ENCODE data around the gene FANCL. TPM values are rescaled to one million over a fixed set of nuclear protein-coding genes. Genes with fewer than 3 reads are reported as not detected.
"Not testable (repeated sequence)": the region's sequence is repeated elsewhere in the genome, so short reads cannot be mapped to it uniquely, and the experiment has no call there.

FANCL gene
- total RNA-seq, 2 donors from 2014 or later, result 12.2 to 19.5 TPM

- ATAC-seq, result no peak
- Histone ChIP-seq H3K27ac (no peak overlapping the region), H3K4me1 (no peaks in the 10 kb centered on the region), H3K36me3 (replicated peaks in 1 of 2; ENCODE audit: insufficient read depth in 1 of 2, low read depth in 2 of 2) (no peaks in the 10 kb centered on the region), H3K27me3 (no peaks in the 10 kb centered on the region), H3K4me3 (no peak overlapping the region), H3K9me3 (no peaks in the 10 kb centered on the region)
- WGBS, 2 donors, result 86 to 91% methylated on average over 4 of the region's 4 CpGs
- no peak for DNase-seq
- TF ChIP-seq POLR2A (IDR thresholded peaks at IDR 0.05), result no peak
- no peak for TF ChIP-seq CTCF (IDR thresholded peaks at IDR 0.05)
- intact Hi-C loops (cut with DNase I), result no loop called here
These were observed 27.6 kb upstream of the FANCL start for GRCh38 chr2:58268685-58269084.

GRCh38 chr2:58266211-58266610 is 25.1 kb upstream of the FANCL start:
- Histone ChIP-seq H3K27ac (no peak overlapping the region), H3K27me3 (no peaks in the 10 kb centered on the region), H3K4me3 (no peak overlapping the region), H3K36me3 (replicated peaks in 1 of 2; ENCODE audit: insufficient read depth in 1 of 2, low read depth in 2 of 2) (no peaks in the 10 kb centered on the region), H3K9me3 (no peaks in the 10 kb centered on the region), H3K4me1 (no peaks in the 10 kb centered on the region)
- 73 to 91% methylated on average over 2 of the region's 2 CpGs for WGBS, 2 donors
- DNase-seq, result no peak
- ATAC-seq, result no peak
- intact Hi-C loops (cut with DNase I), result no loop called here
- no peak for TF ChIP-seq POLR2A (IDR thresholded peaks at IDR 0.05)
- no peak for TF ChIP-seq CTCF (IDR thresholded peaks at IDR 0.05)

GRCh38 chr2:58261209-58261608 is 20.1 kb upstream of the FANCL start:
- no peak for TF ChIP-seq POLR2A (IDR thresholded peaks at IDR 0.05)
- TF ChIP-seq CTCF (IDR thresholded peaks at IDR 0.05), result no peak
- 68 to 70% methylated on average over 1 of the region's 1 CpG for WGBS, 2 donors
- DNase-seq, result no peak
- no peak for ATAC-seq
- no peak overlapping the region for H3K27ac ChIP-seq
- H3K36me3 ChIP-seq (replicated peaks in 1 of 2; ENCODE audit: insufficient read depth in 1 of 2, low read depth in 2 of 2), result no peaks in the 10 kb centered on the region
- H3K27me3 ChIP-seq, result no peaks in the 10 kb centered on the region
- no peaks in the 10 kb centered on the region for H3K4me1 ChIP-seq
- intact Hi-C loops (cut with DNase I), result no loop called here
- no peak overlapping the region for H3K4me3 ChIP-seq
- H3K9me3 ChIP-seq, result no peaks in the 10 kb centered on the region

GRCh38 chr2:58258456-58258855 is 17.3 kb upstream of the FANCL start:
- H3K9me3 ChIP-seq; H3K36me3 ChIP-seq (replicated peaks in 1 of 2; ENCODE audit: insufficient read depth in 1 of 2, low read depth in 2 of 2); DNase-seq; H3K4me3 ChIP-seq; H3K4me1 ChIP-seq; H3K27ac ChIP-seq; ATAC-seq; H3K27me3 ChIP-seq; intact Hi-C loops (cut with DNase I): not testable (repeated sequence)
- WGBS, 2 donors, result 55 to 76% methylated on average over 1 of the region's 1 CpG

- WGBS, 2 donors, result 91% methylated on average over 20 to 39 of the region's 43 CpGs
- intact Hi-C loops (cut with DNase I); H3K27ac ChIP-seq; H3K4me1 ChIP-seq; H3K27me3 ChIP-seq; ATAC-seq; H3K36me3 ChIP-seq (replicated peaks in 1 of 2; ENCODE audit: insufficient read depth in 1 of 2, low read depth in 2 of 2); H3K9me3 ChIP-seq; DNase-seq; H3K4me3 ChIP-seq: not testable (repeated sequence)
These were observed 10.4 kb upstream of the FANCL start for GRCh38 chr2:58251331-58252201.

GRCh38 chr2:58241546-58241864 is 380 bp upstream of the FANCL start:
- no peaks in the 10 kb centered on the region for H3K36me3 ChIP-seq (replicated peaks in 1 of 2; ENCODE audit: insufficient read depth in 1 of 2, low read depth in 2 of 2)
- no peaks in the 10 kb centered on the region for H3K9me3 ChIP-seq
- H3K4me1 ChIP-seq, result peaks cover 15% of the 10 kb centered on the region
- no peaks in the 10 kb centered on the region for H3K27me3 ChIP-seq
- DNase-seq (no peak), ATAC-seq (no peak)
- H3K4me3 ChIP-seq, result peak overlapping the region; percentile 75 to 82
- TF ChIP-seq CTCF (IDR thresholded peaks at IDR 0.05) (no peak), POLR2A (IDR thresholded peaks at IDR 0.05) (no peak)
- intact Hi-C loops (cut with DNase I), result no loop called here
- 27 to 32% methylated on average over 2 of the region's 2 CpGs for WGBS, 2 donors
- peak overlapping the region; percentile 40 to 91 (median 83) for H3K27ac ChIP-seq
